ENCODE results near the gene MS4A2.

Gene MS4A2

DNA sequence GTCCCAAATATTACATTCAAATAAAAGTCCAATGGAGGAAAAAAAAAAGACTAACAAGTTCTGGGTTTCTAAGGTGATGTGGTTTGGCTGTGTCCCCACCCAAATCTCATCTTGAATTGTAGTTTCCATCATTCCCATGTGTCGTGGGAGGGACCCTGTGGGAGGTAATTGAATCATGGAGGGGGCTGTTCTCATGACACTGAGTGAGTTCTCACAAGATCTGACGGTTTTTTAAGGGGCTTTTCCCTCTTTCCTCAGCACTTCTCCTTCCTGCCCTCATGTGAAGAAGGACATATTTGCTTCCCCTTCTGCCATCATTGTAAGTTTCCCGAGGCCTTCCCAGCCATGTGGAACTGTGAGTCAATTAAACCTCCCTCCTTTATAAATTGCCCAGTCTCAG, 7.9 kb upstream of the MS4A2 start:
- Histone ChIP-seq H3K4me3 (ENCODE audit: low read depth, low read length) (no peak overlapping the region), H3K36me3 (no peaks in the 10 kb centered on the region), H3K4me1 (no peaks in the 10 kb centered on the region), H3K27me3 (no peaks in the 10 kb centered on the region), H3K9me3 (no peaks in the 10 kb centered on the region)
- DNase-seq, result no peak
- TF ChIP-seq, protein P1, sequence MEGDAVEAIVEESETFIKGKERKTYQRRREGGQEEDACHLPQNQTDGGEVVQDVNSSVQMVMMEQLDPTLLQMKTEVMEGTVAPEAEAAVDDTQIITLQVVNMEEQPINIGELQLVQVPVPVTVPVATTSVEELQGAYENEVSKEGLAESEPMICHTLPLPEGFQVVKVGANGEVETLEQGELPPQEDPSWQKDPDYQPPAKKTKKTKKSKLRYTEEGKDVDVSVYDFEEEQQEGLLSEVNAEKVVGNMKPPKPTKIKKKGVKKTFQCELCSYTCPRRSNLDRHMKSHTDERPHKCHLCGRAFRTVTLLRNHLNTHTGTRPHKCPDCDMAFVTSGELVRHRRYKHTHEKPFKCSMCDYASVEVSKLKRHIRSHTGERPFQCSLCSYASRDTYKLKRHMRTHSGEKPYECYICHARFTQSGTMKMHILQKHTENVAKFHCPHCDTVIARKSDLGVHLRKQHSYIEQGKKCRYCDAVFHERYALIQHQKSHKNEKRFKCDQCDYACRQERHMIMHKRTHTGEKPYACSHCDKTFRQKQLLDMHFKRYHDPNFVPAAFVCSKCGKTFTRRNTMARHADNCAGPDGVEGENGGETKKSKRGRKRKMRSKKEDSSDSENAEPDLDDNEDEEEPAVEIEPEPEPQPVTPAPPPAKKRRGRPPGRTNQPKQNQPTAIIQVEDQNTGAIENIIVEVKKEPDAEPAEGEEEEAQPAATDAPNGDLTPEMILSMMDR (IDR thresholded peaks at IDR 0.05; ENCODE audit: low read depth, low read length), result no peak

DNA sequence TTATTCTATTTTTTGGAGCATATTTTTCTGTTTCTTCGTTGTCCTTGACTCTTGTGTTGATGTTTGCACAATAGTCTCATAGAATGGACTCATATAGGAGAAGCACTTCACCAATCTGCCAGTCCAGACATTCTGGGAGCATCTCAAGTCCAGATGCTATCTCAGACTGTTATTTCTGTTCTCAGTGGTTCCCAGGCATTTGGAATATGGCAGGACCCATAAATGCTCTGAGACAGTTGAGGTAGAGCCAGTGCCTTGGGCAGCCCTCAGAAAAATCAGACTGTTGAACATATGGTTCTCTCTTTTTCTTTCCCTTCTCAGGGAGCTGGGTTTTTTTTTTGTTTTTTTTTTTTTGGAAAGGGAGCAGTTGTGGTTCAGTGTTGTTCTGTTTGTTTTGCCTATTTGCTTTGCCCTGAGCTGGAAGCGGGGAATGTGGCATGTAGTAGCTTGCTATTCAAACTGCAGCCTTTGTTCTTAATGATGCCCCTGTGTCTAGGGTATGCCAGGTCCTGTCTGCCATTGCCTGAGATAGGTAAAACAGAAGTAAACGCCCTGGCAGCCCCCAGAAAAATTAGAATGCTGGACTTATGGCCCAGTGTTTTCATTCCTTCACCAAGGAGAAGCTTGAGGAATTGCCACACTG, 3.7 kb upstream of the MS4A2 start:
- no peaks in the 10 kb centered on the region for H3K36me3 ChIP-seq
- DNase-seq, result no peak
- H3K4me3 ChIP-seq (ENCODE audit: low read depth, low read length), result no peak overlapping the region
- TF ChIP-seq, protein P1 (IDR thresholded peaks at IDR 0.05; ENCODE audit: low read depth, low read length), result no peak
- no peaks in the 10 kb centered on the region for H3K9me3 ChIP-seq
- H3K27me3 ChIP-seq, result no peaks in the 10 kb centered on the region
- no peaks in the 10 kb centered on the region for H3K4me1 ChIP-seq

DNA sequence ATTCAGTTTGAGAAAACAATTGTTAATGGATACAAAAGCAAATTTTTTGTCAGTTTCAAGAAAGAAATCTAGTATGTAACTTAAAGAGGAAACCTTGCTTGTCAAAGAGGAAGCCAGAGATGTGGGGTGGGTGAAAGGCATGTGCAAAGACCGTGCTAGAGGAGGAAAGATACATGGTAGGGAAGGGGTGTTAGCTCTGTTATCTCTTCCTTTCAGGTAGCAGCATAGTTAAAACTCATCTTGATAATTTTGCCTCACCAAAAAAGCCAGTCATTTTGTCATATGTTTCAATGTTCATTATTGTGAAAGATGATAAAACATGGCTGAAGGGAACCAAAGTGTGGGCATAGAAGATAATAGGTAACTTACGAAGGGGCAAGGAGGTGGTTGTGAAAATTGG, 2.6 kb upstream of the MS4A2 start:
- Histone ChIP-seq H3K36me3 (no peaks in the 10 kb centered on the region), H3K27me3 (no peaks in the 10 kb centered on the region), H3K4me3 (ENCODE audit: low read depth, low read length) (no peak overlapping the region), H3K9me3 (no peaks in the 10 kb centered on the region), H3K4me1 (no peaks in the 10 kb centered on the region)
- no peak for DNase-seq
- TF ChIP-seq, protein P1 (IDR thresholded peaks at IDR 0.05; ENCODE audit: low read depth, low read length), result no peak

DNA sequence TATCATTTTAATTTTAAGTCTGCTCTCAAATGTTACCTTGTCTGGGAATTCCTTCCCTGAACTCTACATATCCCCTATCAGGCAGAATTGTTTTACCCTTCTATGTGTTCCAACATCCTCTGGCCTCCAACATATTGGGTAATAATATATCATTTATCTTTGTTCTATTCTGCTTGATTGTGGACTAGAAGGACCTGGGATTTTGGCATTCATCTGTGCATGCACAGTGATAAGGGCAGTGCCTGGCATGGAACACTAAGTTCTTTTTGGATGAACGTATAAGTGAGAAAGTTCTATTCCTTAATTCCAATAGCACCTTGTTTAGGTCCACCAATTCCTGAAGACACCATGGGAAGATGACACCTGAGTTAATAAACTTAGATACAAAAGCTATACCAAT, 1.2 kb upstream of the MS4A2 start:
- TF ChIP-seq, protein P1 (IDR thresholded peaks at IDR 0.05; ENCODE audit: low read depth, low read length), result no peak
- Histone ChIP-seq H3K4me3 (ENCODE audit: low read depth, low read length) (no peak overlapping the region), H3K4me1 (no peaks in the 10 kb centered on the region), H3K27me3 (no peaks in the 10 kb centered on the region), H3K36me3 (no peaks in the 10 kb centered on the region), H3K9me3 (no peaks in the 10 kb centered on the region)
- DNase-seq, result no peak

DNA sequence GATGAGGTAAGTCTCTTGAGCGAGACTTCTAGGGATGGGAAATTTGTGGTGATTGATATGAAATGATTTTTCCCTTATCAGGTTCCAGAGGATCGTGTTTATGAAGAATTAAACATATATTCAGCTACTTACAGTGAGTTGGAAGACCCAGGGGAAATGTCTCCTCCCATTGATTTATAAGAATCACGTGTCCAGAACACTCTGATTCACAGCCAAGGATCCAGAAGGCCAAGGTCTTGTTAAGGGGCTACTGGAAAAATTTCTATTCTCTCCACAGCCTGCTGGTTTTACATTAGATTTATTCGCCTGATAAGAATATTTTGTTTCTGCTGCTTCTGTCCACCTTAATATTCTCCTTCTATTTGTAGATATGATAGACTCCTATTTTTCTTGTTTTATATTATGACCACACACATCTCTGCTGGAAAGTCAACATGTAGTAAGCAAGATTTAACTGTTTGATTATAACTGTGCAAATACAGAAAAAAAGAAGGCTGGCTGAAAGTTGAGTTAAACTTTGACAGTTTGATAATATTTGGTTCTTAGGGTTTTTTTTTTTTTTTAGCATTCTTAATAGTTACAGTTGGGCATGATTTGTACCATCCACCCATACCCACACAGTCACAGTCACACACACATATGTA, 7.1 kb downstream of the MS4A2 start:
- Histone ChIP-seq H3K4me1 (no peaks in the 10 kb centered on the region), H3K9me3 (no peaks in the 10 kb centered on the region), H3K27me3 (no peaks in the 10 kb centered on the region), H3K4me3 (ENCODE audit: low read depth, low read length) (no peak overlapping the region), H3K36me3 (no peaks in the 10 kb centered on the region)
- TF ChIP-seq, protein P1 (IDR thresholded peaks at IDR 0.05; ENCODE audit: low read depth, low read length), result no peak
- no peak for DNase-seq

DNA sequence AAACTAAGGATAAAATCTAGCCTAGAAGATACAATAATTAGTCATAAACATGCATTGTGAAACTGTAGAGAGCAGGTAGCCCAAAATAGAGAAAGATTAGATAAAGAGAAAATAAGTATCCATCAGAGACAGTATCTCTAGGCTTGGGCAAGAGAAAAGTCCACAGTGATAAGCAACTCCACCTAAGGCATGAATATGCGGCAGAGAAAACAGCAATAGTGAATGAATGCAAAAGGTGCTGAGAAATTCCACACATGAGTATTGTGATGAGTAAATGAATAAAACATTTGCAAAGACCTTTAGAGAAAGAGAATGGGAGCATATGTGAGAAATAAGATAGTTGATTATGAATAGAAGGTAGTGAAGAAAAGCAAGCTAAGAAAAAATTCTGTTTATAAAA, 8.7 kb downstream of the MS4A2 start:
- Histone ChIP-seq H3K4me1 (no peaks in the 10 kb centered on the region), H3K27me3 (no peaks in the 10 kb centered on the region), H3K4me3 (ENCODE audit: low read depth, low read length) (no peak overlapping the region), H3K36me3 (no peaks in the 10 kb centered on the region), H3K9me3 (no peaks in the 10 kb centered on the region)
- DNase-seq, result no peak
- TF ChIP-seq, protein P1 (IDR thresholded peaks at IDR 0.05; ENCODE audit: low read depth, low read length), result no peak
